AG04450 (cell line): ENCODE results near the gene SLC43A3. TPM values are rescaled to one million over a fixed set of nuclear protein-coding genes. Genes with fewer than 3 reads are reported as not detected.

ENCODE experiments used
- CTCF ChIA-PET: fragments of 300-600, 350-600 bp; formaldehyde crosslinking; extraction: SDS; loops from one replicate; lab custom pipeline; 2022; ENCODE audit warnings: antibody characterized with exemption, inconsistent platforms; lab: Charles Lee
- POLR2A ChIA-PET: fragments of 350-600 bp; formaldehyde crosslinking; extraction: SDS; loops from one replicate; lab custom pipeline; 2021; ENCODE audit warnings: antibody characterized with exemption, inconsistent platforms; lab: Yijun Ruan, JAX
- DNase-seq: peaks from one replicate; pipeline ENCODE4 v3.0.0-alpha.2; 2011; ENCODE audit warnings: low read depth, low spot score
- H3K27ac ChIP-seq: one replicate; pipeline ENCODE4 v1.5.1; 2012; ENCODE audit warnings: low read depth, low read length, control low read depth
- H3K27me3 ChIP-seq: one replicate; pipeline ENCODE4 v1.6.0; 2012; ENCODE audit warnings: low read length; ENCODE audit not compliant: control insufficient read depth, insufficient read depth
- H3K4me3 ChIP-seq: 2 replicates; pipeline ENCODE4 v1.5.1; 2011; ENCODE audit warnings: mild to moderate bottlenecking, low read depth, low read length, control low read depth
- H3K9me3 ChIP-seq: 2 replicates; pipeline ENCODE4 v1.5.1; 2012; ENCODE audit warnings: low read length; ENCODE audit not compliant: control insufficient read depth, insufficient read depth
- polyA plus RNA-seq: library from polyadenylated mRNA; depleted of rRNA; stranded (reverse); fragments of >200 nt; gene quantifications from 2 replicates; pipeline ENCODE4 v1.2.3, GENCODE V29; 2011
- TF ChIP-seq, protein P1 (sequence below): IDR thresholded peaks from 2 replicates; pipeline ENCODE4 v1.5.1; 2011; ENCODE audit warnings: low read depth, low read length, control low read depth, inconsistent platforms

The SLC43A3 gene
- polyA plus RNA-seq, 1 experiment: 24.4 TPM

DNA sequence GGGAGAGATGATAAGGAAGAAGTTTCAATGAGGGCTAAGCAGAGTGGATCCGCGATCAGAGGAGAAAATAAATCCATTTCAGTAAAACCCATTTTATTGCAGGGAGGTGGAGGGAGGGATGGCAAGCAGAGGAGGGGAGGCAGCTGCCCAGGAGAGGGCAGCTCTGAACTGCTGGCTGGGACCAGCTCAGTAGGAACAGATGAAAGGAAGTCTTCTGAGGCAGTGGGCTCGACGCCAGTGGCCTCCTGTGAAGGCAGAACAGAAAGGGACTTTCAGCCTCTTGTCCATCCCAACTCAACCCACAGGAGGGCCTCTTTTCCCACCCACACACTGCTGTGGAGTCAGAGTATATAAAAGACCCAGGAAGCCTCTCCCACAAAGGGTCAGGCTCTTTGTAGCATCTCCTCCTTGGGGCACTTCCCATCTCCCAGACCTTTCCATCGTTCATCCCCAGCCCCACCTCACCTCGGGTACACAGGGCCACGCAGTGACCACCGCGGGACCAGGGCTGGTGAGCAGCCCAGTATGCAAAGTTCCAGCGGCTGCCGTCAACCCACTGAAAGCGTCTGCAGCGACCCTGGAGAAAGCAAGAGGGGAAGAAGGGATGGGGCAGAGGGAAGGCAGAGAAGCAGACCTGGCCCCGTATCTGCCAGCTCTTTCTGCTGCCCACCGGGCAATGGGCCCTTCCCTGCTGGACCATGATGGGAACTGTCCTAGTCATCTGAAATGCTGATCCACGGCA is 39.5 kb downstream of the SLC43A3 start:
- peaks cover 28% of the 10 kb centered on the region for H3K27me3 ChIP-seq
- ChIA-PET CTCF (no interaction called here), POLR2A (no interaction called here)
- H3K27ac ChIP-seq: no peak overlapping the region
- TF ChIP-seq, protein P1, sequence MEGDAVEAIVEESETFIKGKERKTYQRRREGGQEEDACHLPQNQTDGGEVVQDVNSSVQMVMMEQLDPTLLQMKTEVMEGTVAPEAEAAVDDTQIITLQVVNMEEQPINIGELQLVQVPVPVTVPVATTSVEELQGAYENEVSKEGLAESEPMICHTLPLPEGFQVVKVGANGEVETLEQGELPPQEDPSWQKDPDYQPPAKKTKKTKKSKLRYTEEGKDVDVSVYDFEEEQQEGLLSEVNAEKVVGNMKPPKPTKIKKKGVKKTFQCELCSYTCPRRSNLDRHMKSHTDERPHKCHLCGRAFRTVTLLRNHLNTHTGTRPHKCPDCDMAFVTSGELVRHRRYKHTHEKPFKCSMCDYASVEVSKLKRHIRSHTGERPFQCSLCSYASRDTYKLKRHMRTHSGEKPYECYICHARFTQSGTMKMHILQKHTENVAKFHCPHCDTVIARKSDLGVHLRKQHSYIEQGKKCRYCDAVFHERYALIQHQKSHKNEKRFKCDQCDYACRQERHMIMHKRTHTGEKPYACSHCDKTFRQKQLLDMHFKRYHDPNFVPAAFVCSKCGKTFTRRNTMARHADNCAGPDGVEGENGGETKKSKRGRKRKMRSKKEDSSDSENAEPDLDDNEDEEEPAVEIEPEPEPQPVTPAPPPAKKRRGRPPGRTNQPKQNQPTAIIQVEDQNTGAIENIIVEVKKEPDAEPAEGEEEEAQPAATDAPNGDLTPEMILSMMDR: no peak
- H3K9me3 ChIP-seq: no peaks in the 10 kb centered on the region
- H3K4me3 ChIP-seq: no peak overlapping the region
- DNase-seq: no peak

DNA sequence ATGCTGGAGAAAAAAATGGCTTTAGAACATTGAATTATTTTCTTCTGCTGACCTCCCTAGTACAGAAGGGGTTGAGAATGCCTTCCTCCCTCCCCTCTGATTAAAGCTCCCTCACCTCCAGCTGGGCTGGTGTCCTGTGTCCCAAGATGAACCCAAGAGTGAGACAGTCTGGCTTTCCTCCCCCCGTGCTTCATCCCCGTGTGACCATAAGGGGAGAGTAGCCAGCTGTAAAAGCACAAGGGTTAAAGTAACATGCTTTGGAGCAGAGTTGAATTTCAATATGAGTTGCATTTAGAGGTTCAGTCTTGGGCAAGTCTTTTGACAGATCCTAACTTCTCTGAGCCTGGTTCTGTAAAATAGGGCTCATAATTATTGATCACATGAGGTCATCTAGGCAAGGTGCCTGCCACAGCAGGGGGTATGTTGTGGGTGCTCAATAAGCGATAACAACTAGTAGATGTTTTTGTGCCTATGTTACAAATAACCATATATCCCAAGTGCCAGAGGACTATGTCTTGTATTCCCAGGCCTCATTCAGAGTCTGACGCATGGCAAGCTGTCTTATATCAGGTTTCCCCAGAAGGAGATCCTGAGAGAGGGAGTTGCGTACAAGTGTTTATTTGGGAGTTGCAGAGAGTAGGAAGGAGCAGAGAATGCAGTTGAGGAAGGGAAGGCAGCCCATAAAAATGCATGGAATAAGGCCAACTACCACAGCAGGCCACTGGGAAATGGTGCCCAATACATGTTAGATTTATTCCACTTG is 40.6 kb downstream of the SLC43A3 start:
- POLR2A ChIA-PET: no interaction called here
- no peak for DNase-seq
- CTCF ChIA-PET: no interaction called here
- Histone ChIP-seq H3K9me3 (no peaks in the 10 kb centered on the region), H3K27ac (no peak overlapping the region), H3K4me3 (no peak overlapping the region), H3K27me3 (peaks cover 29% of the 10 kb centered on the region)
- TF ChIP-seq, protein P1: no peak

DNA sequence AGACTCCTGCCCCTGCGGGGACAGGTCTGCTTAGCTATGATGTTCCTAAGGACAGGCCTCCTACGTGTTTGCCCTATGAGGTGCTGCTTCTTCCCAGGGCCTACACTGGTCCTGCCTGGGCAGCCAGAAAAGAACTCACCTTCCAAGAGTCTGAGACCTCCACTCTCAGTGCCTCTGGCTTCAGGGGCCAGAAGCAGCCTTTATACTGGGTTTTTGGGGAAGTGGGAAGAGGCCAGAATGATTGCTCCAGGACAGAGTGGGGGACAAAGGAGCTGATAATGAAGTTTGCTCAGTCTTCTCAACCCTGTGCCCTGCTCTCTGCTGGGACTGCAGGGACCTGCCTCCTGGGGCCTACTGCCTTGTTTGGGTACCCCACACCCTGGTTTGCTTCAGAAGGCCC is 45.9 kb downstream of the SLC43A3 start, which contains the start of gene PRG3:
Gene PRG3 (minus strand): TSS at position 176 of the 400 bp plus-strand sequence. CDS start 442 bp downstream, outside the sequence.
- POLR2A ChIA-PET: no interaction called here
- DNase-seq: no peak
- CTCF ChIA-PET: no interaction called here

DNA sequence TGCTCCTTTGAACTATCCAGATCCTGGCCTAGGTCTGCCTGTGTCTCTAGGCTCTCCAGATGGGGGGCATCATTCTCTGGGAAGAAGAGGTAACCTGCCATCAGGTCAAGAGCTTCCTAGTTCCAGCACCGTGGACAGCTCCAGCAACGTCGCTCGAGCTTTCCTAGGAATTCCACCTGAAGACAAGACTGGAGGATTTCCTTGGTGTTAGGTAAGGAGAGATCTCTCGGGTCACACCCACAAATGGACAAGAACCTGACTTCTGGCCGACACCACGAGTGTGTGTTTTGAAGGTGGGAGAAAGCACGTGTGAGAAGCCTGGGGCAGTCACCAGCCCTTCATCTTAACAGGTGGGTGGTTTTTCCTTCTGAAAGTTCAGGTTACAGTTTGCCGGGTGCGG is 47.2 kb downstream of the SLC43A3 start:
- H3K9me3 ChIP-seq: no peaks in the 10 kb centered on the region
- no peak for DNase-seq
- POLR2A ChIA-PET: no interaction called here
- H3K27ac ChIP-seq: no peak overlapping the region
- no peak overlapping the region for H3K4me3 ChIP-seq
- TF ChIP-seq, protein P1: no peak
- H3K27me3 ChIP-seq: peaks cover 2% of the 10 kb centered on the region
- CTCF ChIA-PET: no interaction called here

More for the DNA sequence above, 45.9 kb downstream of the SLC43A3 start, which contains the start of gene PRG3:
- no peak within 1 kb of the TSS for H3K27ac ChIP-seq
- peaks cover 2% of the 10 kb centered on the region for H3K27me3 ChIP-seq
- H3K4me3 ChIP-seq: no peak within 1 kb of the TSS
- TF ChIP-seq, protein P1: no peak
- H3K9me3 ChIP-seq: no peaks in the 10 kb centered on the region

DNA sequence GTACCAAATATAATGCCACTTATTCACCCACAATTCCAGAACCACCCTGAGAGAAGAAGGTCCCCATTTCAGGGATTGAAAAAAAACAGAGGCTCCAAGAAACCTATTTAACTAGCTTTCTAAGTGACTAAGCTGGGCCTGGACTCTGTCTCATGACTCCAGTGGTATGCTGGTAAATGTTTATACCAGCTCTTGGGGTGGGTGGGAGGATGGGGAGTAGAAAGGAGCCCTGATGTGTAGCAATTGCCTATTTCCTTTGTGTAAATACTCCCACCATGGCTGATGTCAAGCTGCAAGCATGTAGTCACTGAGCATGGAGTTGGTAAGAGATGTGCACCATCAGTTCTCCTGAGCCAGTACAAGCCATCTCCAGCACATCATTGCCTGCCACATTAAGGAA is 48.7 kb downstream of the SLC43A3 start:
- POLR2A ChIA-PET: no interaction called here
- Histone ChIP-seq H3K27me3 (peaks cover 2% of the 10 kb centered on the region), H3K4me3 (no peak overlapping the region), H3K27ac (no peak overlapping the region), H3K9me3 (no peaks in the 10 kb centered on the region)
- CTCF ChIA-PET: no interaction called here
- TF ChIP-seq, protein P1: no peak
- no peak for DNase-seq
